ENCODE data around the gene MIPEP. TPM values are rescaled to one million over a fixed set of nuclear protein-coding genes. Genes with fewer than 3 reads are reported as not detected.

MIPEP gene
- total and polyA plus RNA-seq, 9 of the 15 experiments (the other 6 are each of a cell fraction or from before 2014, with no cell fraction given), result 1.7 to 19.3 (median 13.1) TPM

DNA sequence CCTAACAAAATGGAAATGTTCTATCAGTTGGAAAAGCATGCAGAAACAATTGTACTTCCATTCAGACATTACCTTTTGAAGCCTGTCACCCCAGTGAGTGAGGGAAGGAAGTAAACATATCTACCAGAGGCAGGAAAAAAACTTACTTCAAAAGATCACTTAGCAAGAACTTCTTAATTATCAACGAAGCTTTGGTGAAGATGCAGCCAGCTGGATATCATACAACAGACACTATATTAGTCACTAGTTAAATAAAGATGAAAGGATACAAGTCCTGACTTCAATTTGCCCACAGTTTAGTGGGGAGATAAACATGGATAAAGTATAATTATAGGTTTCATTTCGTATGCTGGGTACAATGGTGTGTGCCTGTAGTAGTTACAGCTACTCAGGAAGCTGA, 170.2 kb downstream of the MIPEP start:
- Histone ChIP-seq H3K9me3 (replicated peaks; ENCODE audit: control insufficient read depth, insufficient read depth, low read depth, low read length) (no peaks in the 10 kb centered on the region), H3K9me1 (ENCODE audit: control insufficient read depth, insufficient read depth, low read length) (no peaks in the 10 kb centered on the region), H3K4me1 (replicated peaks in 1 of 2; ENCODE audit: control insufficient read depth in 2 of 2, insufficient read depth in 2 of 2, low read length in 2 of 2) (peaks cover 0 to 7% of the 10 kb centered on the region in 2 experiments; a peak in 1 of 5 replicates), H3K4me2 (ENCODE audit: insufficient read depth, low read length) (no peak overlapping the region), H3K9ac (ENCODE audit: insufficient read depth in 1 of 2, low read depth in 2 of 2, low read length in 2 of 2) (no peak overlapping the region), H2AFZ (ENCODE audit: low read depth, low read length) (no peak overlapping the region), H3K36me3 (ENCODE audit: control insufficient read depth, insufficient read depth, low read length) (no peaks in the 10 kb centered on the region), H3K27ac (ENCODE audit: extremely low read depth, low read depth, low read length) (no peak overlapping the region), H3K79me2 (ENCODE audit: control insufficient read depth, insufficient read depth, low read length) (no peaks in the 10 kb centered on the region), H4K20me1 (replicated peaks; ENCODE audit: control insufficient read depth, insufficient read depth, low read length) (no peaks in the 10 kb centered on the region), H3K27me3 (ENCODE audit: control insufficient read depth in 2 of 2, insufficient read depth in 2 of 2, low read length in 2 of 2) (no peaks in the 10 kb centered on the region), H3K4me3 (no peak overlapping the region)
- 0% methylated on average over 2 of the region's 2 CpGs for WGBS (ENCODE audit: insufficient coverage, low coverage, missing lambda C conversion rate)
- DNase-seq (ENCODE audit: extremely low read depth in 1 of 4, low spot score in 3 of 4), result no peak
- ATAC-seq, result no peak
- TF ChIP-seq MED1 (CRISPR knock-in tag; IDR thresholded peaks at IDR 0.05; ENCODE audit: borderline replicate concordance), result no peak
- no peak for TF ChIP-seq ZNF12 (CRISPR knock-in tag; IDR thresholded peaks at IDR 0.05)
- ChIA-PET POLR2A (interaction anchor here (0.5 kb wide), 1 partner anchor 56 kb away, joined by 3 read pairs; no protein-coding TSS in a partner anchor), CTCF (ENCODE audit: low intra/inter-chr PET ratio) (no interaction called here)
- in situ Hi-C loops (cut with MboI) (no loop called here), intact Hi-C loops (cut with micrococcal nuclease) (loop anchor here (5.0 to 10.0 kb wide), 2 partner anchors 178 to 254 kb away; partner anchors contain the start of gene C1QTNF9B)
- no peak for FAIRE-seq
- no TSS peak for BruUV-seq (replicated peaks)

DNA sequence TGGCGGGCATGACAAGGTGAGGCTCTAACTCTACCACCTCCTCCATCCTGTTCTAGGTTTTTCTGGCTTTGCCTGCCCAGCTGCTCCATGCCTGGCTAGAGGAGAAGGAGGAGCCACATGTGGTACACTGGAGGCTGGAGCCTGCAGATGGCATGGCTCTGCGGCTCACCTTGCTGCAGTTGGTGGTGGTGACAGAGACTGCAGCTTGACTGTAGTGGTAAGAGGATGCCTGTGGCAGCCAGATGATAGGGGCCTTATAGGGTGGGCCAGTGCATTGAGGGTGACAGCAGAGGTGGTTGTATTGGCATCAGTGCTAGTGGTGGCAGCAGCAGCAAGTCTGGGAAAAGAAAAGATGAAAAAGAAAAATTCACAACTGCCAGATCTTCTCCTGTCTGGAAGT, 172.8 kb downstream of the MIPEP start:
- Histone ChIP-seq H4K20me1 (replicated peaks; ENCODE audit: control insufficient read depth, insufficient read depth, low read length) (no peaks in the 10 kb centered on the region), H3K9ac (ENCODE audit: insufficient read depth in 1 of 2, low read depth in 2 of 2, low read length in 2 of 2) (no peak overlapping the region), H3K9me1 (ENCODE audit: control insufficient read depth, insufficient read depth, low read length) (no peaks in the 10 kb centered on the region), H3K4me3 (no peak overlapping the region), H3K27ac (ENCODE audit: extremely low read depth, low read depth, low read length) (no peak overlapping the region), H3K4me2 (ENCODE audit: insufficient read depth, low read length) (no peak overlapping the region), H2AFZ (ENCODE audit: low read depth, low read length) (no peak overlapping the region; the same call in 1 of the 2 replicates), H3K27me3 (ENCODE audit: control insufficient read depth in 2 of 2, insufficient read depth in 2 of 2, low read length in 2 of 2) (no peaks in the 10 kb centered on the region), H3K4me1 (replicated peaks in 1 of 2; ENCODE audit: control insufficient read depth in 2 of 2, insufficient read depth in 2 of 2, low read length in 2 of 2) (peaks cover 0 to 7% of the 10 kb centered on the region in 2 experiments; a peak in 1 of 5 replicates), H3K36me3 (ENCODE audit: control insufficient read depth, insufficient read depth, low read length) (no peaks in the 10 kb centered on the region), H3K79me2 (ENCODE audit: control insufficient read depth, insufficient read depth, low read length) (no peaks in the 10 kb centered on the region), H3K9me3 (replicated peaks; ENCODE audit: control insufficient read depth, insufficient read depth, low read depth, low read length) (no peaks in the 10 kb centered on the region)
- no peak for FAIRE-seq
- in situ Hi-C loops (cut with MboI), result no loop called here
- no TSS peak for BruUV-seq (replicated peaks)
- WGBS (ENCODE audit: insufficient coverage, low coverage, missing lambda C conversion rate), result 80% methylated on average over 1 of the region's 2 CpGs
- intact Hi-C loops (cut with micrococcal nuclease), result loop anchor here (5.0 to 10.0 kb wide), 2 partner anchors 181 to 252 kb away; partner anchors contain the start of gene C1QTNF9B
- DNase-seq (ENCODE audit: extremely low read depth in 1 of 4, low spot score in 3 of 4), result no peak
- ChIA-PET POLR2A (no interaction called here), CTCF (ENCODE audit: low intra/inter-chr PET ratio) (interaction anchor here (1.0 to 1.8 kb wide), 2 partner anchors 173 to 183 kb away, joined by 4 to 11 read pairs; partner anchors contain the start of gene MIPEP)
- ATAC-seq, result peak; percentile 22; the same call in 1 of the 3 replicates
- TF ChIP-seq ZKSCAN3 (CRISPR knock-in tag; IDR thresholded peaks at IDR 0.05) (no peak), CHD2 (IDR thresholded peaks at IDR 0.05; ENCODE audit: low read depth, low read length) (no peak), TBP (optimal IDR thresholded peaks at IDR 0.05; ENCODE audit: low read depth, low read length) (no peak), ZNF436 (CRISPR knock-in tag; IDR thresholded peaks at IDR 0.05) (no peak), CBX5 (IDR thresholded peaks at IDR 0.05; ENCODE audit: borderline replicate concordance, low read depth) (no peak), KAT8 (IDR thresholded peaks at IDR 0.05; ENCODE audit: low read depth) (no peak), ZNF24 (IDR thresholded peaks at IDR 0.05) (no peak), SAFB2 (IDR thresholded peaks at IDR 0.05; ENCODE audit: borderline replicate concordance, low read depth, low read length, severe bottlenecking) (no peak), MTA3 (IDR thresholded peaks at IDR 0.05; ENCODE audit: borderline replicate concordance) (no peak)
- TF ChIP-seq, protein P1, sequence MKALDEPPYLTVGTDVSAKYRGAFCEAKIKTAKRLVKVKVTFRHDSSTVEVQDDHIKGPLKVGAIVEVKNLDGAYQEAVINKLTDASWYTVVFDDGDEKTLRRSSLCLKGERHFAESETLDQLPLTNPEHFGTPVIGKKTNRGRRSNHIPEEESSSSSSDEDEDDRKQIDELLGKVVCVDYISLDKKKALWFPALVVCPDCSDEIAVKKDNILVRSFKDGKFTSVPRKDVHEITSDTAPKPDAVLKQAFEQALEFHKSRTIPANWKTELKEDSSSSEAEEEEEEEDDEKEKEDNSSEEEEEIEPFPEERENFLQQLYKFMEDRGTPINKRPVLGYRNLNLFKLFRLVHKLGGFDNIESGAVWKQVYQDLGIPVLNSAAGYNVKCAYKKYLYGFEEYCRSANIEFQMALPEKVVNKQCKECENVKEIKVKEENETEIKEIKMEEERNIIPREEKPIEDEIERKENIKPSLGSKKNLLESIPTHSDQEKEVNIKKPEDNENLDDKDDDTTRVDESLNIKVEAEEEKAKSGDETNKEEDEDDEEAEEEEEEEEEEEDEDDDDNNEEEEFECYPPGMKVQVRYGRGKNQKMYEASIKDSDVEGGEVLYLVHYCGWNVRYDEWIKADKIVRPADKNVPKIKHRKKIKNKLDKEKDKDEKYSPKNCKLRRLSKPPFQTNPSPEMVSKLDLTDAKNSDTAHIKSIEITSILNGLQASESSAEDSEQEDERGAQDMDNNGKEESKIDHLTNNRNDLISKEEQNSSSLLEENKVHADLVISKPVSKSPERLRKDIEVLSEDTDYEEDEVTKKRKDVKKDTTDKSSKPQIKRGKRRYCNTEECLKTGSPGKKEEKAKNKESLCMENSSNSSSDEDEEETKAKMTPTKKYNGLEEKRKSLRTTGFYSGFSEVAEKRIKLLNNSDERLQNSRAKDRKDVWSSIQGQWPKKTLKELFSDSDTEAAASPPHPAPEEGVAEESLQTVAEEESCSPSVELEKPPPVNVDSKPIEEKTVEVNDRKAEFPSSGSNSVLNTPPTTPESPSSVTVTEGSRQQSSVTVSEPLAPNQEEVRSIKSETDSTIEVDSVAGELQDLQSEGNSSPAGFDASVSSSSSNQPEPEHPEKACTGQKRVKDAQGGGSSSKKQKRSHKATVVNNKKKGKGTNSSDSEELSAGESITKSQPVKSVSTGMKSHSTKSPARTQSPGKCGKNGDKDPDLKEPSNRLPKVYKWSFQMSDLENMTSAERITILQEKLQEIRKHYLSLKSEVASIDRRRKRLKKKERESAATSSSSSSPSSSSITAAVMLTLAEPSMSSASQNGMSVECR (CRISPR knock-in tag; IDR thresholded peaks at IDR 0.05), result no peak

All from K562 (cell line).